HG02571 (cell line): ENCODE data around the gene HRH1.
"Not testable (repeated sequence)": the region's sequence is repeated elsewhere in the genome, so short reads cannot be mapped to it uniquely, and the experiment has no call there.

Source experiments
- ATAC-seq: cut with Tn5 transposase; IDR thresholded peaks from one replicate; pipeline ENCODE4 v1.9.1; 2021; ENCODE audit warnings: mild to moderate bottlenecking, moderate library complexity; ENCODE audit not compliant: unreplicated experiment

Gene HRH1

DNA sequence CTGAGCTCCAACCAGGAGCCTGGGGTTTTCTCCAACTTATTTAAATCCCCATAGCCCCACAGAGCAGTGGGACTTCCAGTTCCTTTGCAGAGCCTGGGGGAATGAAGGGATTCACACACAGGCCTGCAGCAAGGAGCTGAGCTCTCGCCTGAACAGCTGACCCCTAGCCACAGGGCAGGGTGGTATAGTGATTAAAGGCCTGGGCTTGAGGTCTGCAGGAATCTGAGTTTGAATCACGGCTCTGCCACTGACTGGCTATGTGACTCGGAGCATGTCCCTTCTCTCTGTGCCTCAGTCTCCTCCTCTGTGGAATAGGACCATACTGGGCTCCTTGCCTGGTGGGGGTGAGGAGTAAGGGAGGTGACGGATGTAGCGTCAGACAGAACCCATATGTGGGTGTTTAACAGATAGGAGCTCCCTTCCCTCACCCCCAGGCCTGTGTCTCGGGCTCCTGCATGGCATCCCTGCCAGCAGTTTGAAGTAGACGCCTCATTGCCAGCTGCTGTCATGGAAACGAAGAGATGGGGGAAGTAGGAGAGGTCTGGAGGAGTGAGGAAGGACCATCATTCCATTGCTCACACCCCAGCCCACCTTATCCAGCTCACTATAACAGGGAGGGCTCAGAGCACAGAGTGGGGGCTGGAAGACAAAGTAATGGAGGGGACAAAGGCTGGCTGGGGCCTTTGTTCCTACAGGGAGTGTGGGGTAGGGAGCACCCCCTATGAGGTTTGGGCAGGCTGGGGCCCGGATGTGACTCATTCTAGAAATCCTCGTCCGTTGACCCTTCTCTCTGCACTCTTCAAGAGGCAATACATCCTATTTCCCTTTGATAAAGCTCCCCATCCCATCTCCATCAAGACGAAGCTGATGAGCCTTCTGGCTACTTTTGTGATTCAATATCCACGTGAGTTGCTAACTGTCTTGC is 14.8 kb downstream of the HRH1 start:
- ATAC-seq = no peak

- ATAC-seq = no peak
These were observed 15.9 kb downstream of the HRH1 start for GRCh38 chr3:11170052-11170770.

GRCh38 chr3:11172096-11172690 is 17.9 kb downstream of the HRH1 start:
- ATAC-seq = no peak

DNA sequence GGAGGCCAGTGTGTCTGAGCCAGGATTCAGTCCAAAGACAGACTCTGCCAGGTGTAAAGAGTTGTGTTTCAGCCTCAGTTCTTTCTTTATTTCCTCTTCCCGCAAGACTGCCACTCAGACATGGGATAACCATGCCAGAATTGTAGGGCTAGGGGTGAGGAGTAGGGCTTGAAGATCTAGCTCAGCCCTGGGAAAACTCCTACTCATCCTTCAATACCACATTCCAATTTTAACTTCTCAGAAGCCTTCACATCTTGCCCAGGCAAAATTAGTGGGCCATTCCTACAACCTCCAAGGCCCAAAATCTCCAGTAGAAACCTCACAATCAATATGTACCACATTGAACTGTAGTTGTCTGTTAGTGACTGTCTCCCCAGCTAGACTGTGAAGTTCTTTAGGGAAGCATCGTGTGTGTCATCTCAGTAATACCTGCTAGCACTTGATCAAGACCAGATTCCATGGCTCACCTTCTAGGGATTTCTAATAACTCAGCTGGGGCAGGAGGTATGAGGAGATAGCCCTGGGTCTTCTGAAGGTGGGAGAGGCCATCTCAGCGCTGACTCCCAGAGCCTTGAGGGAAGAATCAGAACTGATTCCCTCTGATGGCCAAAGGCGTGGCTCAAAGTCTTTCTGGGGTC is 19.7 kb downstream of the HRH1 start:
- no peak for ATAC-seq

- no peak for ATAC-seq
These were observed 24.1 kb downstream of the HRH1 start for GRCh38 chr3:11178421-11178820.

DNA sequence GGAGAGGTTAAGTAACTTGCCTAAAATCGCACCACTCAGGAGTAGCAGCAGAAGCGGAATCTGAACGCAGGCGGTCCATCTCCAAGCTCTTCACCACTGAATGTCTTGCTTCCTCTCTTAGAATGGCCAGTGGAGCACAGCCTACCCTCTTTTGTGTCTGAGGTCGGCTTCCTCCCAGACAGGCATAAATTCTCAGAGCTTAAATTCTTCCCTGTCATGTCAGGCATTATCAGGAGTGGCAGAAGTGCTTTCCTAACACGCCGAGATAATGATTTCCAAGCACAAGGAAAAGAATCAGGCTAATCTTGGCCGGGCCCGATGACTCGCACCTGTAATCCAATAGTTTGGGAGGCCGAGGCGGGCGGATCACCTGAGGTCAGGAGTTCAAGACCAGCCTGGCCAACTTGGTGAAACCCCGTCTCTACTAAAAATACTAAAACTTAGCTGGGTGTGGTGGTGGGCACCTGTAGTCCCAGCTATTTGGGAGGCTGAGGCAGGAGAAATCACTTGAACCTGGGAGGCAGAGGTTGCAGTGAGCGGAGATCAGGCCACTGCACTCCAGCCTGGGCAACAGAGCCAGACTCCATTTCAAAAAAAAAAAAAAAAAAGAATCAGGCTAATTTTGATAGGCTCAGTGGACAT is 30.2 kb downstream of the HRH1 start:
- not testable (repeated sequence) for ATAC-seq

DNA sequence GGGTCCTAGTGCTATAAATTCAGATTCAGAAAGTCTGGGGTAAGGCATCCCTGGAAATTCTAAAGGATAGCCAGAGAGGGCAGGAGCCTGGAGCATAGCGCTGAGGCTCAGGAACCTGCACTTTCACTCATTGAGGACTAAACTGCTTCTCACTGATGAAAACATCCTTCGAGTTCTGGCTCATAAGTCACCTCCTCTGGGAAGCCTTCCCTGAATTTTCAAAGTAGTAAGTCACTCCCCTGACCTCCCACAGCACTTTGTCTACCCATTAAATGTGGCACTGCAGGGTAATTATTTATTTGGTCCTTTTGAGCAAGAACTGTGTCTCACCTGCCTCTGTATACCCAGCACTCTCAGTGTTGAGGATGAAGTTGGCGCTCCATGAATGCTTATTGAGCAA is 30.9 kb downstream of the HRH1 start:
- no peak for ATAC-seq

DNA sequence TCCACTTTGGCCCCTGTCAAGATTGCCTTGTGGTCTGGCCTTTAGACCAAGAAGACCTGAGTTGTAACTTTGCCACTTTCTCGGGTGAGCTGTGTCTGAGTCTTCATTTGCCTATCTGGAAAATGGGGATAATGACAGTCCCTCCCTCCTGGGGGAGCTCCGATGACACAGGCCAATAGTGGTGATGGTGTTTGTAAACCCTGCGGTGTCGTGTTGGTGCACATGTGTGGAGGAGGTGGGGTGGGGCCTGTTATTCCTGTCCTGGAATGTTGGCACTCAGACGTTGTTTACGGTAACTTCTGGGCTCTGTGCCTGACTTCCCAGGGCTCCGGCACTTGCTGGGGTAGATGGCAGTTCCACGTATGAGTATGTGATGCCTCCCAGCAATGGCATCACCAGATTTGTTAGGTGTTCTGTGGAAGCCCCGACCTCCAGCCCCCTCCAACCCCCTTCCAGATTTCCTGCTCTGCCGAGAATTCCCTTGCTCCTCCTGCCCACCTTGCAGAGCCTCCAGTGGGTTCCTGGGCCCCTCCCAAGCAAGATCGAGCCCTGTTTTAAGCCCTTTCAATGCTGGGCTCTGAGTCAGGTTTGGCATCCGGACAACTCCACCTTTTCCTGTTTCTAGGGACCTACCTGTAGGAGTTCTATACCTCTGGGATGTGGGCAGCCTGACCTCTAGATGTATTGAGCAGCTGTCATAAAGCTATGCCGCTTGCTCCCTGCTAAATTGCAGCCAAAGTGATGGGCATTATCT is 31.4 kb downstream of the HRH1 start:
- ATAC-seq = no peak

DNA sequence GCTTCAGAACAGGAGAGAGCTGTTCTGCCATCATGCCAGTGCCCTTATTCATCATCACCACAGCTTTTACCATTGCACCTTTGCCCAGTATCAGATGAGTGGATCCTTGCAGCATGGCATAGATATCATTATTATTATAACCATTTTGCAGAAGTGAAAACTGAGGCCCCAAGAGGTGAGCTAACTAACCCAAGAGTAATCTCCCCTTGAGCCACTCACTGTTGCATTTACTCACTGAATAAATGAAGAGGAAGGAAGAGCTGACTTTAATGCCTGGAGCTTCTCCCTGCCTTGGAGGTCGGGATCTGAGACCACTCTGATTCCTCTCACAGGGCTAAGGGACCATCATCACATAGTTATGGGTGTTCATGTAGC is 32.0 kb downstream of the HRH1 start:
- no peak for ATAC-seq

DNA sequence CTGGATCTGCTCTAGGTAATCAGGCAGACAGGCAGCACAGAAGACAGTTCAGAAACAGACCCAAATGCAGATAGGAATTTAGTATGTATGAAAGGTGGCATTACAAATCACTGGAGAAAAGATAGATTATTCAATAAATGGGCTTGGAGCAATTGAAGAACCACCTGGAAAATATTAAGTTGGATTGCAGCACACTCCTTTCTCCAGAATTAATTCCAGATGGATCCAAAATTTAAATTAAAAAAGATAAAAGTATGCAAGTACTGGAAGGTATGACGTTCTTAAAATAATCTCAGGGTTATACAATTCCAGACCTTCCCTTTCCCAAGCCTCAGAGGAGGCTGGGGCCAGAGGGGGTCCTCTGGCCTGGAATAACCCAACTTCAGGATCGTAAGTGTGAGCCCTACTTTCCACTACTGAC is 32.5 kb downstream of the HRH1 start:
- ATAC-seq = no peak

DNA sequence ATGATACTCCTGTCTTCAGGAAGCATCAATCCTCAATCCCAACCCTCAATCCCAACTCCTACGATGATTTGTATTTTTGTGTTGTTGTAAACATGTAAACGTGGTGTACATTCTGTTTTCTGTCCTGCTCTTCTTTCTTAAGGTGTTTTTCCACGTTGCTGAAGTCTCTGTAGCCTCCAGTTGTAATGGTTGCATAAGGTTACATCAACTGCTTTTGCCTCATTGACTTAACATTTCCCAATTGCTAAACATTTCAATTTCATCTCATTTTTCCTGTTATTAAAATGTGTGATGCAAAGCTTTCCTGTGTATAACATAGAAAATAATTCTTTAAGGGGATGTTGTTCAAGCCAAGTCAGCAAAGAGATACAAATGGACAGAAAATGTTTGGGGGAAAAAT is 33.4 kb downstream of the HRH1 start:
- ATAC-seq = no peak

DNA sequence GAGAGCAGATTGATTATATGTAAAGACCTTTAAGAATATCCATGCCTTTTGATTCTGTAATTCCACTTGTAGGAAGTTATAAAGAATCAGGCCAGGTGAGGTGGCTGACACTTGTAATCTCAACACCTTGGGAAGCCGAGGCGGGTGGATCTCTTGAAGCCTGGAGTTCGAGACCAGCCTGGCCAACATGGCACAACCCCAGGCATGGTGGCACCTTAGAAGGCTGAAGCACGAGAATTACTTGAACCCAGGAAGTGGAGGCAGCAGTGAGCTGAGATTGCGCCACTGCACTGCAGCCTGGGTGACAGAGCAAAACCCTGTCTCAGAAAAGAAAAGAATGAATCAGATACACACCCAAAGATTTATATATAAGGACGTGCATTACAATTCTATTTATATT is 33.9 kb downstream of the HRH1 start:
- no peak for ATAC-seq

DNA sequence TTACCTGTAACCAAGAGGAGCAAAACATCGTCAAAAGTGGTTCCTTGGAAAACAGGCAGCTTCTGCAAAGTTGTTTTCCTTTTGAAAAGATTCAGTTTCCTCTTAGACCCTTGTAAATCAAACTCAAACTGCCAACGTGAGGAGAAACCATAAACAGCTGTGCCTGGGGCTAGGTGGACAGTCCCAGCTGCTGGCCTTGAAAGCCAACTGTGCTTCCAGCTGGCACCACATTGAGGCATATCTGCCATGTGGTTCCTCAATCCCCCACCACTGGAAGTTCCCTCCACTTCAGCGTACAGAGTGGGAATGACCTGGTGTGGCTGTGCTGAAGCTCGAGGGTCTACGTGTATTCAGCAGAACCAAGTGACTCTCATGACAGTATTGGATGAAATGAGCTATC is 40.9 kb downstream of the HRH1 start:
- ATAC-seq = no peak

GRCh38 chr3:11195721-11196332 is 41.5 kb downstream of the HRH1 start:
- no peak for ATAC-seq

DNA sequence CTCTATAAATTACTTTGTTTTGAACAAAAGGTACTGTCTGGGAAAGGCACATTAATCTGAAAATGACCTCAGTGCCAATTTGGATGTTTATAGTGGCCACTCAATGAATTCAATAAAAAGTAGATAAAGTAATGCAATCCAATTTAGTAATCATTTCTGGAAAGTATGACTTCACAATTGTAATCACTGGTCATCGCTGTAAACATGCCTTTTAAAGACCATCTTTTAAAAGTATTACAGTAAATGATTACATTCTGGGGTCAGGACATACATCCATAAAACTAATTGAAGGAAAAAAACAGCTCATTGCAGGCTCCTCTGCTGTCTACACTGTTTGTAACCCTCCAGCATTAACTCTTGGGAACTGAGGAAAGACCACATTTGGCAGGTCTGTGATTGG is 43.2 kb downstream of the HRH1 start:
- ATAC-seq = no peak

DNA sequence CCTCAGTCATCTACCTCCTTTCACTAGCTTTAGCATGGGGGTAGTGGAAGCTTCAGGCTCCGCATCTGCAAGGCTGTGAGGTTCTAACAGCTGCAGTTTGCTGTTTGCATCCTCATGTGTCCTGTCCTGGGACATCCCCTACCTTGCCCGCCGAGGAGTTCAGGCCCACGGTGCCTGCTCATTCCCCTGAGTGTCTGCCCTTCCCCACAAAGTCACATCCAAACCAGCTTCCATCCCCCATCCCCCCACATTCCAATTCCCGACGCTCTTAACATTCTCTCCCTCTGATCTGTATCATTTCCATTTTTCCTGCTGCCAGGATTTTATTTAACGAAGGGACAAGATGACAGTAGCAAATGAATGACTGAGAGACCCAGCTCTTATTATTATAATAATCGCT is 43.8 kb downstream of the HRH1 start:
- ATAC-seq = no peak

GRCh38 chr3:11198495-11198894 is 44.2 kb downstream of the HRH1 start:
- ATAC-seq = no peak

DNA sequence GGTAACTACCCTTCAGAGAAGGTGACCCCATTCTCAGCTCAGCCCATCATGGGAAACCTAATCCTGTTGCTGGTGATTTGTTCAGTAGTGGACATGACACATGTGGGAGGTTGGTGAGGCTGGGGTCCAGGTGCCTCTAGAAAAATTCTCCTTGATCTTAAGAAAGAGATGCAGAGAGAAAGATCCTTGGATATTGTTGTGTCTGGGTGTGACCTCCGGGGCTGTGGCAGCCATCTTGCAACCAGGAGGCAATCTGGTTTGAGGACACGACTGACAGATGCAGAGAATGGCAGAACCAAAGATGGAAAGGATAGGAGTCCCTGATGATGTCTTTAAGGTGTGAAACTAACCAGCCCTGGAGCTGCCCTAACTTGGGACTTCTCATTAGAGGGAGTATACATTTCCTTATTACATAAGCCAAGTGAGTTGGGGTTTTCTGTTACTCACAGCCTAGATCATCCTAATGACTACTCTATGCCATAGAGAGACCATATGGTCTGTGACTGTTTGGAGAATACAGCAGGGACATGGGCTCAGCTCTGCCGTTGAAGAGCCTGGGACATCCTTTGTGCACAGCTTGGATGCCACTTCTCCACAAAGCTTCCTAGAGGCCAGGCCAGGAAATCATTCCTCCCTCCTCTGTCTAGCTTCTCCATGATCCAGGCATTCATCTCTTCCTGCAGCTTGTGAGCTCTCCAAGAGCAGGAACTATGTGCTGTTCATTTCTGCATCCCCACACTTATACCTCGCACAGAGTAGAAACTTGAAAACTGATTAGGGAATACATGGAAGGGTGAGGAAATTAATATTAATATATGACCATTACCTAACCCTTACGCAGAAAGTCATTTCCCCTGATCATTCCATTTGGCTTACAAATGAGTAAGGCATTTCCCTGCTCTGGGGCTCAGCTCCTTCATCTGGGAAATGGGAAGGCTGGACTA is 45.9 kb downstream of the HRH1 start:
- no peak for ATAC-seq
